Smooth muscle cell (in vitro differentiated cells): ENCODE measurements around the gene METRN. TPM values are rescaled to one million over a fixed set of nuclear protein-coding genes. Genes with fewer than 3 reads are reported as not detected.

Experiments
- DNase-seq: peaks from one replicate; lab custom pipeline; 2025; ENCODE audit not compliant: unreplicated experiment; lab: John Stamatoyannopoulos, UW
- H2AFZ ChIP-seq: fragments of 200-600 bp; sonication (generic); 2 replicates; pipeline ENCODE4 v1.6.0; 2016; ENCODE audit warnings: antibody characterized with exemption, low read depth, mild to moderate bottlenecking
- H3F3A ChIP-seq: fragments of 200-600 bp; sonication (generic); 2 replicates; pipeline ENCODE4 v1.6.0; 2017; ENCODE audit warnings: antibody characterized with exemption, low read depth
- H3K27ac ChIP-seq: fragments of 200-600 bp; sonication (generic); 2 replicates; pipeline ENCODE4 v1.5.1; 2016; ENCODE audit warnings: low read depth, mild to moderate bottlenecking
- H3K27me3 ChIP-seq: fragments of 200-600 bp; sonication (generic); 2 replicates; pipeline ENCODE4 v1.6.1; 2016; ENCODE audit warnings: low read depth, mild to moderate bottlenecking
- H3K36me3 ChIP-seq: fragments of 200-600 bp; sonication (generic); 2 replicates; pipeline ENCODE4 v1.5.1; 2016; ENCODE audit warnings: low read depth
- H3K4me1 ChIP-seq: fragments of 200-600 bp; sonication (generic); 2 replicates; pipeline ENCODE4 v1.5.1; 2016; ENCODE audit warnings: low read depth
- H3K4me2 ChIP-seq: fragments of 200-600 bp; sonication (generic); 2 replicates; pipeline ENCODE4 v1.6.0; 2016; ENCODE audit warnings: mild to moderate bottlenecking
- H3K4me3 ChIP-seq: fragments of 200-600 bp; sonication (generic); 2 replicates; pipeline ENCODE4 v1.5.1; 2016; ENCODE audit warnings: mild to moderate bottlenecking
- H3K79me2 ChIP-seq: fragments of 200-600 bp; sonication (generic); 2 replicates; pipeline ENCODE4 v1.6.0; 2016; ENCODE audit warnings: low read depth, mild to moderate bottlenecking
- H3K9ac ChIP-seq: fragments of 200-600 bp; sonication (generic); 2 replicates; pipeline ENCODE4 v1.6.0; 2016; ENCODE audit warnings: low read depth
- H3K9me3 ChIP-seq: fragments of 200-600 bp; sonication (generic); replicated peaks from 2 replicates; pipeline ENCODE4 v1.5.1; 2016; ENCODE audit warnings: low read depth
- H4K20me1 ChIP-seq: fragments of 200-600 bp; sonication (generic); 2 replicates; pipeline ENCODE4 v1.6.0; 2016; ENCODE audit warnings: low read depth
- CTCF ChIP-seq: fragments of 200-600 bp; sonication (generic); IDR thresholded peaks from 2 replicates; pipeline ENCODE4 v1.5.1; 2017; ENCODE audit warnings: borderline replicate concordance, mild to moderate bottlenecking, antibody characterized with exemption; ENCODE audit not compliant: insufficient read depth, poor library complexity, severe bottlenecking
- WGBS: methylation state at CpG from one replicate; pipeline ENCODE4 v1.1.7; 2016; ENCODE audit warnings: low lambda C conversion rate; 5-methylcytosine and 5-hydroxymethylcytosine counted together
- polyA plus RNA-seq: library from polyadenylated mRNA; unstranded; fragments of >200 nt; fragmentation: Nextera tagmentation; extraction: Ambion mirVana; gene quantifications from 2 replicates; pipeline ENCODE4 v1.2.1, GENCODE V29; 2016
- total RNA-seq: library from RNA; depleted of rRNA; stranded (reverse); fragments of >200 nt; gene quantifications from 2 replicates; pipeline ENCODE4 v1.2.3, GENCODE V29; 2014

METRN gene
- total and polyA plus RNA-seq, 2 experiments from 2014 or later, result 30.6 to 193 TPM

GRCh38 chr16:745739-746138 lies 30.8 kb downstream of the METRN start:
- H2AFZ ChIP-seq, result no peak overlapping the region
- no peaks in the 10 kb centered on the region for H3K79me2 ChIP-seq
- no peaks in the 10 kb centered on the region for H3K4me1 ChIP-seq
- no peak overlapping the region for H3K9ac ChIP-seq
- no peaks in the 10 kb centered on the region for H3F3A ChIP-seq
- no peak overlapping the region for H3K4me3 ChIP-seq
- 8% methylated on average over 13 of the region's 14 CpGs for WGBS
- no peaks in the 10 kb centered on the region for H3K36me3 ChIP-seq
- H3K4me2 ChIP-seq, result no peak overlapping the region
- H3K9me3 ChIP-seq, result no peaks in the 10 kb centered on the region
- no peaks in the 10 kb centered on the region for H3K27me3 ChIP-seq
- TF ChIP-seq CTCF, result peak; percentile 42
- H3K27ac ChIP-seq, result no peak overlapping the region
- no peaks in the 10 kb centered on the region for H4K20me1 ChIP-seq
- no peak for DNase-seq

- Histone ChIP-seq H3K36me3 (no peaks in the 10 kb centered on the region), H3K4me3 (no peak overlapping the region), H3K27me3 (no peaks in the 10 kb centered on the region), H3K4me2 (no peak overlapping the region), H3K9me3 (no peaks in the 10 kb centered on the region), H3K4me1 (no peaks in the 10 kb centered on the region), H2AFZ (no peak overlapping the region), H3K27ac (no peak overlapping the region), H3F3A (no peaks in the 10 kb centered on the region), H4K20me1 (no peaks in the 10 kb centered on the region), H3K79me2 (no peaks in the 10 kb centered on the region), H3K9ac (no peak overlapping the region)
- no peak for TF ChIP-seq CTCF
- no peak for DNase-seq
- whole genome bisulfite sequencing, result 96% methylated on average over 7 of the region's 13 CpGs
Observed at GRCh38 chr16:746637-747036, 31.7 kb downstream of the METRN start.

GRCh38 chr16:747978-748746 lies 33.2 kb downstream of the METRN start:
- no peak overlapping the region for H3K9ac ChIP-seq
- no peak overlapping the region for H3K27ac ChIP-seq
- H3K9me3 ChIP-seq, result no peaks in the 10 kb centered on the region
- H3K36me3 ChIP-seq, result no peaks in the 10 kb centered on the region
- H3K4me2 ChIP-seq, result no peak overlapping the region
- H3K27me3 ChIP-seq, result no peaks in the 10 kb centered on the region
- 91% methylated on average over 39 of the region's 39 CpGs for WGBS
- H3F3A ChIP-seq, result no peaks in the 10 kb centered on the region
- H2AFZ ChIP-seq, result no peak overlapping the region
- no peaks in the 10 kb centered on the region for H3K79me2 ChIP-seq
- H3K4me1 ChIP-seq, result peaks cover 4% of the 10 kb centered on the region
- DNase-seq, result no peak
- no peaks in the 10 kb centered on the region for H4K20me1 ChIP-seq
- H3K4me3 ChIP-seq, result no peak overlapping the region
- no peak for TF ChIP-seq CTCF

GRCh38 chr16:749010-749409 lies 34.1 kb downstream of the METRN start:
- Histone ChIP-seq H3K27ac (peak overlapping the region; percentile 19), H2AFZ (no peak overlapping the region), H3K4me3 (no peak overlapping the region), H3K4me2 (no peak overlapping the region), H3K27me3 (no peaks in the 10 kb centered on the region), H4K20me1 (no peaks in the 10 kb centered on the region), H3K4me1 (peaks cover 4% of the 10 kb centered on the region), H3K9me3 (no peaks in the 10 kb centered on the region), H3K79me2 (no peaks in the 10 kb centered on the region), H3K9ac (no peak overlapping the region), H3K36me3 (no peaks in the 10 kb centered on the region), H3F3A (no peaks in the 10 kb centered on the region)
- WGBS, result 73% methylated on average over 6 of the region's 6 CpGs
- no peak for TF ChIP-seq CTCF
- no peak for DNase-seq
